ENCODE measurements around the gene SVOP. TPM values are rescaled to one million over a fixed set of nuclear protein-coding genes. Genes with fewer than 3 reads are reported as not detected.
"Not testable (repeated sequence)": the region's sequence is repeated elsewhere in the genome, so short reads cannot be mapped to it uniquely, and the experiment has no call there.

SVOP gene
- total RNA-seq, 4 donors from 2014 or later: under 0.01 to 0.33 (median 0.06) TPM; not detected in 1

DNA sequence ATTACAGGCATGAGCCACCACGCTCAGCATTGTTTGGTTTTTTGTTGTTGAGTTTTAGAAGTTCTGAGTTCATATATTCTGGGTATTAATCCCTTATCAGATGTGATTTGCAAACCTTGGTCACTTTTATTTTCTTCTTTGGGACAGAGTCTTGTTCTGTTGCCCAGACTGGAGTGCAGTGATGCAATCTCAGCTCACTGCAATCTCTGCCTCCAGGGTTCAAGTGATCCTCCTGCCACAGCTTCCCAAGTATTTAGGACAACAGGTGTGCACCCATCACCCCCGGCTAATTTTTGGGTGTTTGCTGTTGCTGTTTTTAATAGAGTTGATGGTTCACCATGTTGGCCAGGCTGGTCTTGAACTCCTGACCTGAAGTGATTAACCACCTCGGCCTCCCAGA is 43.3 kb upstream of the SVOP start:
- DNase-seq (ENCODE audit: extremely low spot score): peak; percentile 45
- Histone ChIP-seq H3K27me3 (no peaks in the 10 kb centered on the region), H3K4me3 (no peak overlapping the region), H3K4me1 (no peaks in the 10 kb centered on the region), H3K27ac (replicated peaks in 1 of 4) (no peak overlapping the region), H3K9me3 (no peaks in the 10 kb centered on the region), H3K36me3 (peaks cover 18 to 75% (median 63%) of the 10 kb centered on the region in 4 donors)
- no peak for TF ChIP-seq POLR2A (IDR thresholded peaks at IDR 0.05; ENCODE audit: low read depth)
- intact Hi-C loops (cut with DNase I): no loop called here
- 96% methylated on average over 2 of the region's 3 CpGs for WGBS

DNA sequence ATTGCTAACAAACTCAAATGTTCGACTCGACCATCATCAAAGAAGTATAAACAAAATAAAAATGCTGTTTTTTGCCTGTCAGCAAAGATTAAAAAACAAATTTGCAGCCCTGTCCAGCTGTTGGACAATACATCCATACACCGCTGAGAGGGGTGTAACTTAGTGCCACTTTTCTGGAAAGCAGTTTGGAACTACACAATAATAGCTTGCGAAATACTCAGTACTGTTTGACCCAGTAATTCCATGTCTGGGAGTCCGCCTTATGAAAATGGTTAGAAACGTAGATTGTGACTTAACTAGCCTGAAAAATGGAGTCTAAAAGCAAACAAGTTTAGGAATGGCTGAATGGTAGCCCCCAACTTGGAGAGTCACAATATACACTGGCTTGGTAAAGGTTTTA is 37.9 kb upstream of the SVOP start:
- WGBS: 91% methylated on average over 6 of the region's 6 CpGs
- intact Hi-C loops (cut with DNase I): no loop called here
- TF ChIP-seq EP300 (IDR thresholded peaks at IDR 0.05) (no peak), POLR2A (IDR thresholded peaks at IDR 0.05; ENCODE audit: low read depth) (no peak), POLR2AphosphoS5 (IDR thresholded peaks at IDR 0.05) (no peak)
- TF ChIP-seq, protein P1, sequence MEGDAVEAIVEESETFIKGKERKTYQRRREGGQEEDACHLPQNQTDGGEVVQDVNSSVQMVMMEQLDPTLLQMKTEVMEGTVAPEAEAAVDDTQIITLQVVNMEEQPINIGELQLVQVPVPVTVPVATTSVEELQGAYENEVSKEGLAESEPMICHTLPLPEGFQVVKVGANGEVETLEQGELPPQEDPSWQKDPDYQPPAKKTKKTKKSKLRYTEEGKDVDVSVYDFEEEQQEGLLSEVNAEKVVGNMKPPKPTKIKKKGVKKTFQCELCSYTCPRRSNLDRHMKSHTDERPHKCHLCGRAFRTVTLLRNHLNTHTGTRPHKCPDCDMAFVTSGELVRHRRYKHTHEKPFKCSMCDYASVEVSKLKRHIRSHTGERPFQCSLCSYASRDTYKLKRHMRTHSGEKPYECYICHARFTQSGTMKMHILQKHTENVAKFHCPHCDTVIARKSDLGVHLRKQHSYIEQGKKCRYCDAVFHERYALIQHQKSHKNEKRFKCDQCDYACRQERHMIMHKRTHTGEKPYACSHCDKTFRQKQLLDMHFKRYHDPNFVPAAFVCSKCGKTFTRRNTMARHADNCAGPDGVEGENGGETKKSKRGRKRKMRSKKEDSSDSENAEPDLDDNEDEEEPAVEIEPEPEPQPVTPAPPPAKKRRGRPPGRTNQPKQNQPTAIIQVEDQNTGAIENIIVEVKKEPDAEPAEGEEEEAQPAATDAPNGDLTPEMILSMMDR (IDR thresholded peaks at IDR 0.05): no peak
- H3K36me3 ChIP-seq: peaks cover 11 to 61% (median 50%) of the 10 kb centered on the region in 4 donors
- no peak overlapping the region for H3K27ac ChIP-seq (replicated peaks in 1 of 4)
- H3K4me3 ChIP-seq: no peak overlapping the region
- DNase-seq (ENCODE audit: extremely low spot score): peak; percentile 24
- no peaks in the 10 kb centered on the region for H3K27me3 ChIP-seq
- H3K9me3 ChIP-seq: no peaks in the 10 kb centered on the region
- peaks cover 6 to 8% (median 7%) of the 10 kb centered on the region in 4 donors for H3K4me1 ChIP-seq

DNA sequence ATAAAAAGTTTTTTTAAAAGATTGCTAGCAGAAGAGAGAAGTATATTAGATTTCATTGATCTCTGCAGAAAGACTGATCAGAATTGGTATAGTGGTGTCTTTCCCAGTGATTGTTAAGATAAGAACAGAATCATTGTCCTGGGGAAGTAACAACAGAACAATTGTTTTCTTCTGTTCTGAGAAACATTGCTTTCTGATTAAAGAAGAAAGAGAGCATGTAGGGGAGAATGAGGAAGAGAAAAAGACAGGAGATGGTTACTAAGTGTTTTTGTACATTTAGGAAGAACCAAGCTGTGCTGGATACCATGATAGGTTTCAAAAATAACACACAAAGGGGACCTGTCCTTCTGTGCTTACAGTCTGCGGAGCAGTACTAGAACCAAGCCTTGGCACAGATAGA is 36.5 kb upstream of the SVOP start:
- intact Hi-C loops (cut with DNase I): no loop called here
- DNase-seq (ENCODE audit: extremely low spot score): no peak
- no peaks in the 10 kb centered on the region for H3K9me3 ChIP-seq
- WGBS: 100% methylated on average over 1 of the region's 1 CpG
- peaks cover 12 to 18% (median 16%) of the 10 kb centered on the region in 4 donors for H3K4me1 ChIP-seq
- H3K27me3 ChIP-seq: no peaks in the 10 kb centered on the region
- no peak overlapping the region for H3K4me3 ChIP-seq
- H3K36me3 ChIP-seq: peaks cover 11 to 49% (median 42%) of the 10 kb centered on the region in 4 donors
- no peak overlapping the region for H3K27ac ChIP-seq (replicated peaks in 1 of 4)
- TF ChIP-seq, protein P1 (IDR thresholded peaks at IDR 0.05): no peak
- TF ChIP-seq POLR2AphosphoS5 (IDR thresholded peaks at IDR 0.05): no peak
- TF ChIP-seq POLR2A (IDR thresholded peaks at IDR 0.05; ENCODE audit: low read depth): no peak
- TF ChIP-seq EP300 (IDR thresholded peaks at IDR 0.05): no peak

DNA sequence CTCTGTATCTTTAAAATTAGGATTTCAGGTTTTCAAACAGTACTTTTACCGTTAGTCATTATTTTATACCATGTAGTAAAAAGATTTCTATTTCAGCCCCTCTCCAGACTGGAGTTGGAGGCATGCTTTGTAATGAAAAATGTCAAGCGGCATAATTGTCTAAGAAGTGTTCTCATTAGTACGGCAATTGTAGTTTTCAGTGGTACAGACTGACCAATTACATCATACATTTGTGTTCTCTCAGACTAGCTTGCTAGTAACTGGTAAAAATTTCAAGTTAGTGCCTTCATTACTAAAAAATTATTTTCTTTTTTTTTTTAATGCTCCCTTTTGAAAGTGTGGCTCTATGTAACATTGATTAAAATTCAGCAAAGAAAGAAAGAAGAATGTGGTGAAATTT is 36.0 kb upstream of the SVOP start:
- Histone ChIP-seq H3K4me3 (no peak overlapping the region), H3K27me3 (no peaks in the 10 kb centered on the region), H3K27ac (replicated peaks in 1 of 4) (no peak overlapping the region), H3K4me1 (peaks cover 14 to 20% (median 19%) of the 10 kb centered on the region in 4 donors), H3K36me3 (peaks cover 11 to 45% (median 41%) of the 10 kb centered on the region in 4 donors), H3K9me3 (no peaks in the 10 kb centered on the region)
- DNase-seq (ENCODE audit: extremely low spot score): no peak
- intact Hi-C loops (cut with DNase I): no loop called here
- 93% methylated on average over 3 of the region's 3 CpGs for WGBS
- no peak for TF ChIP-seq POLR2AphosphoS5 (IDR thresholded peaks at IDR 0.05)
- TF ChIP-seq, protein P1 (IDR thresholded peaks at IDR 0.05): no peak
- no peak for TF ChIP-seq EP300 (IDR thresholded peaks at IDR 0.05)
- TF ChIP-seq POLR2A (IDR thresholded peaks at IDR 0.05; ENCODE audit: low read depth): no peak

DNA sequence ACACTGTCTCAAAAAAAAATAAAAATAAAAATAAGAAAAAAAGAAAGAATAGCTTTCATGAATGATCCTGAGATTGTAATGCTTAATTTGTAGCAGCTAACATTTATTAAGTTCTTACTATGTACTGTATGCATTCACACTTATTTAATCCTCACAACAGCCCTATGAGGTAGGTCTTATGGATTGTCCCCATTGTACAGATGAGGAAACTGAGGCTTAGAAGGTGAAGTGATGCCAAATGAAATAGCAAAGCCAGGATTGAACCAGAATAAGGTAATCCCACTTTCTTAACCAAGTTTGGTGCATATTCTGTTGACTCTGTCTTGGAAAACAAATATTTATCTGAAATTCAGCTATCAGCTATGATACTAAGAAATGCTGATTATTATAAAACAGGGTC is 33.7 kb upstream of the SVOP start:
- peaks cover 11 to 27% (median 20%) of the 10 kb centered on the region in 4 donors for H3K36me3 ChIP-seq
- H3K4me1 ChIP-seq: peaks cover 16 to 23% (median 22%) of the 10 kb centered on the region in 4 donors
- no peak for DNase-seq (ENCODE audit: extremely low spot score)
- no peaks in the 10 kb centered on the region for H3K9me3 ChIP-seq
- TF ChIP-seq EP300 (IDR thresholded peaks at IDR 0.05) (no peak), POLR2A (IDR thresholded peaks at IDR 0.05; ENCODE audit: low read depth) (no peak)
- H3K4me3 ChIP-seq: no peak overlapping the region
- no peak overlapping the region for H3K27ac ChIP-seq (replicated peaks in 1 of 4)
- H3K27me3 ChIP-seq: no peaks in the 10 kb centered on the region
- intact Hi-C loops (cut with DNase I): no loop called here

DNA sequence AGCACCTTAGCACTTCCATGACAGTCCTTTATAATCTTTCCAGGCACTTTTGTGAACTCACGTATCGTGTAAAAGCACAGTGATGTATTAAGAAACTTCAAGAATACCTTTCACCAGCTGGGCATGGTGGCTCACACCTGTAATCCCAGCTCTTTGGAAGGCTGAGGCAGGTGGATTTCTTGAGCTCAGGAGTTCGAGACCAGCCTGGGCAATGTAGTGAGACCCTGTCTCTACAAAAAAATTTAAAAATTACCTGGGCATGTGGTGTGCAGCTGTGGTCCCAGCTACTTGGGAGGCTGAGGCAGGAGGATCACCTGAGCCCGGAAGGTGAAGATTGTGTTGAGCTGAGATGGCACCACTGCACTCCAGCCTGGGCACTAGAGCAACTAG is 33.3 kb upstream of the SVOP start:
- H3K9me3 ChIP-seq; DNase-seq (ENCODE audit: extremely low spot score); intact Hi-C loops (cut with DNase I); H3K27me3 ChIP-seq: not testable (repeated sequence)
- H3K27ac ChIP-seq (replicated peaks in 1 of 4): peak overlapping the region in 2 of 4 donors; percentile 83 to 84
- H3K36me3 ChIP-seq: peaks cover 10 to 23% (median 16%) of the 10 kb centered on the region in 4 donors
- H3K4me3 ChIP-seq: peak overlapping the region in 2 of 4 donors; percentile 97 to 98
- peaks cover 16 to 23% (median 22%) of the 10 kb centered on the region in 4 donors for H3K4me1 ChIP-seq
- 91% methylated on average over 4 of the region's 4 CpGs for WGBS
